Trophoblast cell (in vitro differentiated cells and primary cell): ENCODE results near the gene LASP1.

Experiments
- DNase-seq, 2 donors: peaks; one replicate each; pipeline ENCODE4 v3.0.0-alpha.2; 2016
- H2AFZ ChIP-seq: 2 replicates; pipeline ENCODE4 v1.6.1; 2013; ENCODE audit warnings: low read length, moderate library complexity, mild to moderate bottlenecking; ENCODE audit not compliant: insufficient read depth, poor library complexity
- H2AK5ac ChIP-seq: 2 replicates; pipeline ENCODE4 v1.6.1; 2013; ENCODE audit warnings: mild to moderate bottlenecking, low read length
- H2BK120ac ChIP-seq: 2 replicates; pipeline ENCODE4 v1.6.1; 2013; ENCODE audit warnings: low read length, mild to moderate bottlenecking, moderate library complexity; ENCODE audit not compliant: insufficient read depth, poor library complexity
- H2BK12ac ChIP-seq: 2 replicates; pipeline ENCODE4 v1.6.1; 2013; ENCODE audit warnings: mild to moderate bottlenecking, low read length, moderate library complexity
- H2BK5ac ChIP-seq: 2 replicates; pipeline ENCODE4 v1.6.1; 2013; ENCODE audit warnings: low read length, low read depth, moderate library complexity, mild to moderate bottlenecking; ENCODE audit not compliant: poor library complexity
- H3K14ac ChIP-seq: 2 replicates; pipeline ENCODE4 v1.6.1; 2013; ENCODE audit warnings: mild to moderate bottlenecking, low read length
- H3K18ac ChIP-seq: 2 replicates; pipeline ENCODE4 v1.6.1; 2013; ENCODE audit warnings: mild to moderate bottlenecking, low read length
- H3K23ac ChIP-seq: 2 replicates; pipeline ENCODE4 v1.6.1; 2013; ENCODE audit warnings: low read length
- H3K27ac ChIP-seq: 2 replicates; pipeline ENCODE4 v1.5.1; 2013; ENCODE audit warnings: low read depth, mild to moderate bottlenecking, inconsistent platforms, low read length, moderate library complexity
- H3K27me3 ChIP-seq: 2 replicates; pipeline ENCODE4 v1.6.1; 2013; ENCODE audit warnings: inconsistent platforms, mild to moderate bottlenecking, low read length, moderate library complexity; ENCODE audit not compliant: insufficient read depth
- H3K36me3 ChIP-seq, 2 experiments: 1 replicate in 1 of 2; 2 replicates in 1 of 2; pipeline ENCODE4 v1.6.1; 2013; ENCODE audit warnings: low read length in 2 of 2, mild to moderate bottlenecking in 2 of 2, moderate library complexity in 1 of 2; ENCODE audit not compliant: insufficient read depth in 2 of 2, control insufficient read depth in 1 of 2
- H3K4ac ChIP-seq: 2 replicates; pipeline ENCODE4 v1.6.1; 2013; ENCODE audit warnings: low read depth, mild to moderate bottlenecking, low read length, moderate library complexity
- H3K4me1 ChIP-seq, 2 experiments: 1 replicate in 1 of 2; 2 replicates in 1 of 2; pipeline ENCODE4 v1.6.1; 2013; ENCODE audit warnings: low read length in 2 of 2, mild to moderate bottlenecking in 2 of 2, moderate library complexity in 1 of 2; ENCODE audit not compliant: insufficient read depth in 2 of 2, control insufficient read depth in 1 of 2
- H3K4me2 ChIP-seq: 2 replicates; pipeline ENCODE4 v1.6.1; 2013; ENCODE audit warnings: inconsistent platforms, mild to moderate bottlenecking, low read length, moderate library complexity
- H3K4me3 ChIP-seq: 2 replicates; pipeline ENCODE4 v1.5.1; 2013; ENCODE audit warnings: mild to moderate bottlenecking, low read depth, low read length, inconsistent platforms
- H3K79me1 ChIP-seq: one replicate; pipeline ENCODE4 v1.6.1; 2013; ENCODE audit warnings: low read length
- H3K79me2 ChIP-seq: 2 replicates; pipeline ENCODE4 v1.6.1; 2013; ENCODE audit warnings: low read length, mild to moderate bottlenecking; ENCODE audit not compliant: control insufficient read depth, insufficient read depth, poor library complexity
- H3K9ac ChIP-seq: 2 replicates; pipeline ENCODE4 v1.6.1; 2013; ENCODE audit warnings: mild to moderate bottlenecking, low read length
- H3K9me3 ChIP-seq: 2 replicates; pipeline ENCODE4 v1.6.1; 2013; ENCODE audit warnings: low read depth, mild to moderate bottlenecking, control low read depth, inconsistent platforms, low read length; ENCODE audit not compliant: insufficient read depth
- H4K12ac ChIP-seq: 2 replicates; pipeline ENCODE4 v1.6.1; 2013; ENCODE audit warnings: low read depth, mild to moderate bottlenecking, low read length, moderate library complexity
- H4K8ac ChIP-seq: 2 replicates; pipeline ENCODE4 v1.6.1; 2013; ENCODE audit warnings: low read depth, mild to moderate bottlenecking, low read length, moderate library complexity
- H4K91ac ChIP-seq: one replicate; pipeline ENCODE4 v1.6.1; 2013; ENCODE audit warnings: low read depth, mild to moderate bottlenecking, low read length, moderate library complexity
- WGBS: extraction: QIAGEN DNeasy Blood & Tissue Kit; methylation state at CpG from one replicate; pipeline ENCODE4 v1.1.7; 2013; ENCODE audit warnings: missing lambda C conversion rate; ENCODE audit not compliant: insufficient read length, insufficient coverage; ENCODE audit errors: extremely low coverage; 5-methylcytosine and 5-hydroxymethylcytosine counted together

The LASP1 gene

GRCh38 chr17:38939987-38940386, 70.1 kb downstream of the LASP1 start:
- Histone ChIP-seq H3K79me1 (no peaks in the 10 kb centered on the region), H2BK5ac (no peak overlapping the region), H2BK120ac (no peak overlapping the region), H3K14ac (no peak overlapping the region), H3K27ac (no peak overlapping the region), H4K91ac (no peak overlapping the region), H2BK12ac (no peak overlapping the region), H3K4ac (no peak overlapping the region), H3K79me2 (no peaks in the 10 kb centered on the region), H3K4me2 (no peak overlapping the region), H3K36me3 (no peaks in the 10 kb centered on the region), H3K18ac (no peak overlapping the region), H3K27me3 (no peaks in the 10 kb centered on the region), H3K9me3 (no peaks in the 10 kb centered on the region), H3K4me1 (no peaks in the 10 kb centered on the region), H4K8ac (no peak overlapping the region), H2AFZ (no peak overlapping the region), H3K4me3 (no peak overlapping the region), H4K12ac (no peak overlapping the region), H3K23ac (no peak overlapping the region), H2AK5ac (no peak overlapping the region), H3K9ac (no peak overlapping the region)
- DNase-seq = no peak

- H2BK5ac ChIP-seq = no peak overlapping the region
- no peak overlapping the region for H3K4me3 ChIP-seq
- WGBS = no CpG with 5 or more reads among the region's 1 CpG
Observed at GRCh38 chr17:38940404-38940803, 70.5 kb downstream of the LASP1 start.

GRCh38 chr17:38942696-38943334, 73.0 kb downstream of the LASP1 start:
- WGBS = no CpG with 5 or more reads among the region's 4 CpGs
- no peaks in the 10 kb centered on the region for H3K79me2 ChIP-seq
- H3K23ac ChIP-seq = no peak overlapping the region
- no peaks in the 10 kb centered on the region for H3K36me3 ChIP-seq
- no peak for DNase-seq
- no peak overlapping the region for H4K8ac ChIP-seq
- no peak overlapping the region for H2AFZ ChIP-seq
- H3K18ac ChIP-seq = no peak overlapping the region
- no peak overlapping the region for H4K91ac ChIP-seq
- no peak overlapping the region for H2BK120ac ChIP-seq
- no peak overlapping the region for H2AK5ac ChIP-seq
- H2BK12ac ChIP-seq = no peak overlapping the region
- H3K4me1 ChIP-seq = no peaks in the 10 kb centered on the region
- H3K27me3 ChIP-seq = no peaks in the 10 kb centered on the region
- no peak overlapping the region for H3K4me2 ChIP-seq
- no peak overlapping the region for H4K12ac ChIP-seq
- H3K14ac ChIP-seq = no peak overlapping the region
- no peak overlapping the region for H3K27ac ChIP-seq
- H3K4ac ChIP-seq = no peak overlapping the region
- no peak overlapping the region for H2BK5ac ChIP-seq
- no peaks in the 10 kb centered on the region for H3K9me3 ChIP-seq
- no peak overlapping the region for H3K4me3 ChIP-seq
- no peaks in the 10 kb centered on the region for H3K79me1 ChIP-seq
- H3K9ac ChIP-seq = no peak overlapping the region

More at GRCh38 chr17:38940404-38940803, 70.5 kb downstream of the LASP1 start:
- no peak overlapping the region for H3K27ac ChIP-seq
- H4K12ac ChIP-seq = no peak overlapping the region
- no peak overlapping the region for H2BK120ac ChIP-seq
- no peak overlapping the region for H3K4ac ChIP-seq
- H3K4me2 ChIP-seq = no peak overlapping the region
- H3K9me3 ChIP-seq = no peaks in the 10 kb centered on the region
- H3K23ac ChIP-seq = no peak overlapping the region
- no peaks in the 10 kb centered on the region for H3K79me2 ChIP-seq
- H3K36me3 ChIP-seq = no peaks in the 10 kb centered on the region
- H4K91ac ChIP-seq = no peak overlapping the region
- no peak overlapping the region for H3K14ac ChIP-seq
- no peaks in the 10 kb centered on the region for H3K27me3 ChIP-seq
- no peak overlapping the region for H2AK5ac ChIP-seq
- no peaks in the 10 kb centered on the region for H3K4me1 ChIP-seq
- no peak for DNase-seq
- H3K9ac ChIP-seq = no peak overlapping the region
- no peak overlapping the region for H3K18ac ChIP-seq
- H4K8ac ChIP-seq = no peak overlapping the region
- H2BK12ac ChIP-seq = no peak overlapping the region
- no peak overlapping the region for H2AFZ ChIP-seq
- H3K79me1 ChIP-seq = no peaks in the 10 kb centered on the region

GRCh38 chr17:38943607-38944006, 73.7 kb downstream of the LASP1 start:
- WGBS = no CpG with 5 or more reads among the region's 8 CpGs
- Histone ChIP-seq H2BK5ac (no peak overlapping the region), H2AK5ac (no peak overlapping the region)

More at GRCh38 chr17:38943607-38944006, 73.7 kb downstream of the LASP1 start:
- Histone ChIP-seq H3K79me2 (no peaks in the 10 kb centered on the region), H3K79me1 (no peaks in the 10 kb centered on the region), H4K91ac (no peak overlapping the region), H3K27ac (no peak overlapping the region), H3K23ac (no peak overlapping the region), H4K8ac (no peak overlapping the region), H3K14ac (no peak overlapping the region), H3K18ac (no peak overlapping the region), H3K9me3 (no peaks in the 10 kb centered on the region), H4K12ac (no peak overlapping the region), H3K27me3 (no peaks in the 10 kb centered on the region), H3K36me3 (no peaks in the 10 kb centered on the region), H3K4me1 (no peaks in the 10 kb centered on the region), H2BK12ac (no peak overlapping the region), H2BK120ac (no peak overlapping the region), H2AFZ (no peak overlapping the region), H3K4me3 (no peak overlapping the region), H3K4me2 (no peak overlapping the region), H3K9ac (no peak overlapping the region), H3K4ac (no peak overlapping the region)
- DNase-seq = no peak
